Measurements from ENCODE around the gene SRSF8. TPM values are rescaled to one million over a fixed set of nuclear protein-coding genes. Genes with fewer than 3 reads are reported as not detected.
"Not testable (repeated sequence)": the region's sequence is repeated elsewhere in the genome, so short reads cannot be mapped to it uniquely, and the experiment has no call there.

Gene SRSF8
- total RNA-seq = 10 to 100 TPM; 28.5 to 37.8 (median 33.3) TPM

GRCh38 chr11:95066716-95067038, at the start of gene SRSF8:
TSS of gene SRSF8 (plus strand) at chr11:95066919. CDS start at chr11:95067227, 308 bp downstream.
- 0% methylated on average over 4 of the region's 4 CpGs for WGBS, 2 donors (ENCODE audit: low coverage in 1 of 2)
- in situ Hi-C loops (cut with MboI; ENCODE audit: low pct_ligation_motif_present in 1 of 4, low pct_unique_long_range_greater_than_20kb in 1 of 4, low sequenced_read_pairs in 3 of 4) = loop anchor here in 2 of 4 donors (10.0 kb wide), 3 partner anchors 78 to 638 kb away; partner anchors contain the start of genes CWC15 (in 2 of the 2) and KDM4D (in 2 of the 2)

GRCh38 chr11:95021468-95021867, 45.3 kb upstream of the SRSF8 start:
- H3K36me3 ChIP-seq; H3K4me1 ChIP-seq; H3K27me3 ChIP-seq; H3K4me3 ChIP-seq; DNase-seq; H3K27ac ChIP-seq; in situ Hi-C loops (cut with MboI; ENCODE audit: low pct_ligation_motif_present in 1 of 4, low pct_unique_long_range_greater_than_20kb in 1 of 4, low sequenced_read_pairs in 3 of 4); H3K9me3 ChIP-seq; intact Hi-C loops (cut with DNase I; ENCODE audit: low total_unique reads): not testable (repeated sequence)
- 82 to 87% methylated on average over 5 of the region's 5 CpGs for WGBS, 2 donors (ENCODE audit: low coverage in 1 of 2)

More at GRCh38 chr11:95066716-95067038, at the start of gene SRSF8:
- Histone ChIP-seq H3K4me1 (peaks cover 3 to 17% (median 15%) of the 10 kb centered on the region in 4 donors), H3K9me3 (no peaks in the 10 kb centered on the region), H3K36me3 (no peaks in the 10 kb centered on the region), H3K27ac (peak within 1 kb of the TSS; percentile 94 to 99 (median 98)), H3K4me3 (peak within 1 kb of the TSS; percentile 58 to 85 (median 78)), H3K27me3 (no peaks in the 10 kb centered on the region)
- intact Hi-C loops (cut with DNase I; ENCODE audit: low total_unique reads) = no loop called here
- no peak for DNase-seq
- TF ChIP-seq EP300 (IDR thresholded peaks at IDR 0.05; ENCODE audit: low read depth) (no peak), POLR2A (IDR thresholded peaks at IDR 0.05) (no peak), POLR2AphosphoS5 (IDR thresholded peaks at IDR 0.05) (no peak), CTCF (IDR thresholded peaks at IDR 0.05) (no peak)

GRCh38 chr11:95024958-95025357, 41.8 kb upstream of the SRSF8 start, which contains the start of gene KDM4E:
TSS of gene KDM4E (plus strand) at chr11:95025258. CDS start at chr11:95025558, 300 bp downstream.
- Histone ChIP-seq H3K27ac (no peak within 1 kb of the TSS), H3K27me3 (no peaks in the 10 kb centered on the region), H3K36me3 (no peaks in the 10 kb centered on the region), H3K4me1 (no peaks in the 10 kb centered on the region), H3K4me3 (no peak within 1 kb of the TSS), H3K9me3 (no peaks in the 10 kb centered on the region)
- TF ChIP-seq POLR2AphosphoS5 (IDR thresholded peaks at IDR 0.05) (no peak), EP300 (IDR thresholded peaks at IDR 0.05; ENCODE audit: low read depth) (no peak), POLR2A (IDR thresholded peaks at IDR 0.05) (no peak), CTCF (IDR thresholded peaks at IDR 0.05) (no peak)
- in situ Hi-C loops (cut with MboI; ENCODE audit: low pct_ligation_motif_present in 1 of 4, low pct_unique_long_range_greater_than_20kb in 1 of 4, low sequenced_read_pairs in 3 of 4) (no loop called here), intact Hi-C loops (cut with DNase I; ENCODE audit: low total_unique reads) (no loop called here)
- WGBS, 2 donors (ENCODE audit: low coverage in 1 of 2) = 87 to 100% methylated on average over 1 of the region's 1 CpG
- DNase-seq = no peak

GRCh38 chr11:95025594-95025993, 41.1 kb upstream of the SRSF8 start:
- DNase-seq; H3K4me3 ChIP-seq; H3K9me3 ChIP-seq; H3K36me3 ChIP-seq; intact Hi-C loops (cut with DNase I; ENCODE audit: low total_unique reads); in situ Hi-C loops (cut with MboI; ENCODE audit: low pct_ligation_motif_present in 1 of 4, low pct_unique_long_range_greater_than_20kb in 1 of 4, low sequenced_read_pairs in 3 of 4); H3K27ac ChIP-seq; H3K27me3 ChIP-seq; H3K4me1 ChIP-seq: not testable (repeated sequence)
- WGBS, 2 donors (ENCODE audit: low coverage in 1 of 2) = 40 to 69% methylated on average over 1 to 8 of the region's 9 CpGs

- in situ Hi-C loops (cut with MboI; ENCODE audit: low pct_ligation_motif_present in 1 of 4, low pct_unique_long_range_greater_than_20kb in 1 of 4, low sequenced_read_pairs in 3 of 4) = no loop called here
Measured at GRCh38 chr11:95028357-95028756, 38.4 kb upstream of the SRSF8 start.

More at GRCh38 chr11:95028357-95028756, 38.4 kb upstream of the SRSF8 start:
- no peak for TF ChIP-seq CTCF (IDR thresholded peaks at IDR 0.05)
- Histone ChIP-seq H3K27me3 (no peaks in the 10 kb centered on the region), H3K9me3 (no peaks in the 10 kb centered on the region), H3K4me3 (no peak overlapping the region), H3K4me1 (no peaks in the 10 kb centered on the region), H3K36me3 (no peaks in the 10 kb centered on the region), H3K27ac (no peak overlapping the region)
- DNase-seq = no peak
- intact Hi-C loops (cut with DNase I; ENCODE audit: low total_unique reads) = no loop called here
- WGBS, 2 donors (ENCODE audit: low coverage in 1 of 2) = 60 to 80% methylated on average over 3 of the region's 3 CpGs

Measured in transverse colon (tissue), 4 donors.